ENCODE measurements around the gene MOCS3. TPM values are rescaled to one million over a fixed set of nuclear protein-coding genes. Genes with fewer than 3 reads are reported as not detected.
A peak's percentile ranks its signal among the peaks of the same experiment; 100 is the strongest.

Gene MOCS3
- total and polyA plus RNA-seq, 2 of the 13 experiments (the other 11 are each of a cell fraction or from before 2014, with no cell fraction given): 3.7 to 8.4 TPM

DNA sequence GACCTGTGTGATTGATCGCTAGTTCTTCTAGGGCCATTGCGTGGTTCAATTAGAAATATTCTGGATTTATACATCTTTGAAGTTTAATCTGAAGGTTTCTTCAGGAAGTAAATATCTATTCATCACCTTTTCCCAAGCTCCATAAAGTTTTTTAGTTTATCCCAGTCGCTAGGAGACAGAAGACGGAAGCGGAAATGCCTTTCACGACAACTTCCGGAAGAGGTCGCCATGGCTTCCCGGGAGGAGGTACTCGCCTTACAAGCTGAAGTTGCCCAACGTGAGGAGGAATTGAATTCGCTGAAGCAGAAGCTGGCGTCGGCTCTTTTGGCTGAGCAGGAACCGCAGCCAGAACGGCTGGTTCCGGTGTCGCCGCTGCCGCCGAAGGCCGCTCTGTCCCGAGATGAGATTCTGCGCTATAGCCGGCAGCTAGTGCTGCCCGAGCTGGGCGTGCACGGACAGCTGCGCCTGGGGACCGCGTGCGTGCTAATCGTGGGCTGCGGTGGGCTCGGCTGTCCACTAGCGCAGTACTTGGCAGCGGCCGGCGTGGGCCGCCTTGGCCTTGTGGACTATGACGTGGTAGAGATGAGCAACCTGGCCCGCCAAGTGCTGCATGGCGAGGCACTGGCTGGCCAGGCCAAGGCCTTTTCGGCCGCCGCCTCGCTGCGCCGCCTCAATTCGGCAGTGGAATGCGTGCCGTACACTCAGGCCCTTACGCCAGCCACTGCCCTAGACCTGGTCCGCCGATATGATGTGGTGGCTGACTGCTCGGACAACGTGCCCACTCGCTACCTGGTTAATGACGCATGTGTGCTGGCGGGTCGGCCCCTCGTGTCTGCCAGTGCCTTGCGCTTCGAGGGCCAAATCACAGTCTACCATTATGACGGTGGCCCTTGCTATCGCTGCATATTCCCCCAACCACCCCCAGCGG, at the start of gene MOCS3 (continued):
- TF ChIP-seq ZGPAT (CRISPR knock-in tag; IDR thresholded peaks at IDR 0.05) (peak; percentile 79), HOXD1 (CRISPR knock-in tag; IDR thresholded peaks at IDR 0.05) (peak; percentile 45), GATAD1 (CRISPR knock-in tag; IDR thresholded peaks at IDR 0.05) (peak; percentile 98), PBX2 (CRISPR knock-in tag; IDR thresholded peaks at IDR 0.05) (no peak), ZNF251 (CRISPR knock-in tag; IDR thresholded peaks at IDR 0.05) (peak; percentile 23; the same call in 1 of the 2 replicates), THRA (CRISPR knock-in tag; IDR thresholded peaks at IDR 0.05; ENCODE audit: borderline replicate concordance) (peak; percentile 52; the same call in 1 of the 2 replicates), ZKSCAN1 (IDR thresholded peaks at IDR 0.05; ENCODE audit: low read length) (no peak), ARID4A (CRISPR knock-in tag; IDR thresholded peaks at IDR 0.05; ENCODE audit: borderline replicate concordance) (peak; percentile 96), SOX6 (IDR thresholded peaks at IDR 0.05) (no peak), SOX6 (CRISPR knock-in tag; IDR thresholded peaks at IDR 0.05) (peak; percentile 68), YEATS2 (CRISPR knock-in tag; IDR thresholded peaks at IDR 0.05; ENCODE audit: borderline replicate concordance) (no peak; the same call in 1 of the 2 replicates), NCOR1 (IDR thresholded peaks at IDR 0.05; ENCODE audit: borderline replicate concordance, low read length) (peak; percentile 35; the same call in 1 of the 2 replicates), PRMT3 (CRISPR knock-in tag; IDR thresholded peaks at IDR 0.05; ENCODE audit: borderline replicate concordance, low read depth) (no peak)
- TF ChIP-seq, protein P1, sequence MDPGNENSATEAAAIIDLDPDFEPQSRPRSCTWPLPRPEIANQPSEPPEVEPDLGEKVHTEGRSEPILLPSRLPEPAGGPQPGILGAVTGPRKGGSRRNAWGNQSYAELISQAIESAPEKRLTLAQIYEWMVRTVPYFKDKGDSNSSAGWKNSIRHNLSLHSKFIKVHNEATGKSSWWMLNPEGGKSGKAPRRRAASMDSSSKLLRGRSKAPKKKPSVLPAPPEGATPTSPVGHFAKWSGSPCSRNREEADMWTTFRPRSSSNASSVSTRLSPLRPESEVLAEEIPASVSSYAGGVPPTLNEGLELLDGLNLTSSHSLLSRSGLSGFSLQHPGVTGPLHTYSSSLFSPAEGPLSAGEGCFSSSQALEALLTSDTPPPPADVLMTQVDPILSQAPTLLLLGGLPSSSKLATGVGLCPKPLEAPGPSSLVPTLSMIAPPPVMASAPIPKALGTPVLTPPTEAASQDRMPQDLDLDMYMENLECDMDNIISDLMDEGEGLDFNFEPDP (CRISPR knock-in tag; conservative IDR thresholded peaks at IDR 0.05): no peak; the same call in 1 of the 2 replicates
- TF ChIP-seq, protein P2, sequence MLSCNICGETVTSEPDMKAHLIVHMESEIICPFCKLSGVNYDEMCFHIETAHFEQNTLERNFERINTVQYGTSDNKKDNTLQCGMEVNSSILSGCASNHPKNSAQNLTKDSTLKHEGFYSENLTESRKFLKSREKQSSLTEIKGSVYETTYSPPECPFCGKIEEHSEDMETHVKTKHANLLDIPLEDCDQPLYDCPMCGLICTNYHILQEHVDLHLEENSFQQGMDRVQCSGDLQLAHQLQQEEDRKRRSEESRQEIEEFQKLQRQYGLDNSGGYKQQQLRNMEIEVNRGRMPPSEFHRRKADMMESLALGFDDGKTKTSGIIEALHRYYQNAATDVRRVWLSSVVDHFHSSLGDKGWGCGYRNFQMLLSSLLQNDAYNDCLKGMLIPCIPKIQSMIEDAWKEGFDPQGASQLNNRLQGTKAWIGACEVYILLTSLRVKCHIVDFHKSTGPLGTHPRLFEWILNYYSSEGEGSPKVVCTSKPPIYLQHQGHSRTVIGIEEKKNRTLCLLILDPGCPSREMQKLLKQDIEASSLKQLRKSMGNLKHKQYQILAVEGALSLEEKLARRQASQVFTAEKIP (CRISPR knock-in tag; IDR thresholded peaks at IDR 0.05; ENCODE audit: borderline replicate concordance): no peak

All from HepG2 (cell line).